GM21447 (cell line): ENCODE measurements around the gene CDKL1.
"Not testable (repeated sequence)": the region's sequence is repeated elsewhere in the genome, so short reads cannot be mapped to it uniquely, and the experiment has no call there.

Experiments used
- ATAC-seq: cut with Tn5 transposase; IDR thresholded peaks from one replicate; pipeline ENCODE4 v1.9.1; 2021; ENCODE audit not compliant: unreplicated experiment

Gene CDKL1

DNA sequence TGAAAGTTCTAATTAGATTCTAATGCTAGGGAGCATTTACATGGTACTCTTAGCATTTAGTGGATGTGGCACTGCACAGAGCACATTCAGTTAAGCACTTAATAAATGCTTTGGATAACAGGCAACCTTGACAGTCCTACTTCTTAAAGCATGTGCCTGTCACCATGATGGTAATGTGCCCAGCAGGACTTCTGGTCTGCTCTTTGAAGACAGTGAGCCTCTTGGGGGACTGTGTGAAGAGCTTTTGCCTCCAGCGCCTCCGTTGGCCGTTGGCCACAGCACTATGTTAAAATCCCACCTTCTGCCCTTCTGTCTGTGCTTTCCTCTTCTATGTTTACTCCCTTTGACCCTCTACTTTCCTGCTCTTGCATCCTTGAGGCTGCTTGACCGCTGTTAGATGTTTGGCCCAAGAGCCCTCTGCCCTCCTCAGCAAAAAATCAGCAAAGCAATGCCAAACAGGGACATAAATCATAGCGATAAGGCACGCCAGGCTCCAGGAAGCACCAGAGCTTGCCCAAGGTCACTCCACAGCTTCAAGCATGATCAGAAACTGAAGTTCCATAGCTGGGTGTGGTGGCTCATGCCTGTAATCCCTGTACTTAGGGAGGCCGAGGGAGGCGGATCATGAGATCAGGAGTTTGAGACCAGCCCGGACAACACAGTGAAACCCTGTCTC lies 8.3 kb downstream of the CDKL1 start:
- ATAC-seq = no peak

DNA sequence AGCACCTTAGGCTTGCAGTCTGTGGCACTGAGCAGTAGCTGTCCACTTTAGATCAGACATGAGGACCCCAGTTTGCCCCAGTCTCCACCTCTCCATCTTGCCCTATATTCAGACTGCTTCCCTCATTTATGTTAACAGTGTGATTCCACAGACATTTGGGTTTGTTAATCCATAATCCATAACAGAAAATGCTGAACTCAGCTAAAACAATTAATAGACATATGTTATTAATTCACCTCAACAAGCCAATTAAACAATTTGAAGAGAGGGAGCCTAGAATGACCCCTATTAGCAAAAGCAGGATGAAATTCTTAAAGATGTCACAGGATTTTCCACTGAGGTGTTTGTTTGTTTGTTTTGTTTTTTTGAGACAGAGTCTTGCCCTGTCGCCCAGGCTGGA lies 9.1 kb downstream of the CDKL1 start:
- ATAC-seq = no peak

DNA sequence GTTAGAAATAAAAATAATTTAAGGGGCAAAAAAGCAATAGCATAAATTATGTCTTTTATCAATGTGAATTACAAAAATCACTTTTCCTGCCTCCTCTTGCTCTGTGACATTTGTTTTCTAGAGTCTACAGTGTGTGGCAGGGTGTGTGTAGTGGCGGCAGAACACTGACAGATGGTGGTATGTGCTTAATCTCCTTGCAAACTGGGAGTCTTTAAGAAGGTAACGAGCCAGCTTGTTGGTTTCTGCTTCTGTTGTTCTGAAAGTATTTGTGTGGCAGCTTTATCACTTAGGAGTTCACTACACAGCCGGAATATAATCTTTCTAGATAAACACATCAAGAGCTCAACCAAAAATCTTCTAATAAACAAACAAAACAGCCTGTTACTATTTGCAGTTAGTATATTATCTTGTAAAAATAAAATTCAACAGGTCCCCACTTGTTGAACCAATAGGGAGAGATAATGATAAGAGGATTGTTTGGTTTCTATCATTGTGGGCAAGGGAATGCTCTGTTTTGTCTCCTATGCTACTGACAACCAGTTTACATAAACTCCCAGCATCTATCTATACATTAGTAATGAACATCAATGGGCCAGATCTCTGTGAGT lies 13.0 kb downstream of the CDKL1 start:
- no peak for ATAC-seq

DNA sequence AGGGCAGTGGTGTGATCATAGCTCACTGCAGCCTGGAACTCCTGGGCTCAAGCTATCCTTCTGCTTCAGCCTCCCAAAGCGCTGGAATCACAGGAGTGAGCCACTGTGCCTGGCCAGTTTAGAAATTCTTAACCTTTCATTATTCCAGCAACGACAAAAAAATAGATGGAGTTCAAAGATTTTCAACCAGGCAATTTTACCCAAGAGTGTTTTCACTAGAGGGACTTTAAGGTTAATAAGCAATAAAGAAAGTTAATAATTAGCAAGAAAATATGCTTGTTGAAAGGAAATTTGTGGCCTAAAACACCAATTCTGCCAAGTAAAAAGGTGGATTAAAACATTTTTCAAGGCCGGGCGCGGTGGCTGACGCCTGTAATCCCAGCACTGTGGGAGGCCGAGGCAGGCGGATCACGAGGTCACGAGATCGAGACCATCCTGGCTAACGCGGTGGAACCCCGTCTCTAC lies 14.8 kb downstream of the CDKL1 start:
- no peak for ATAC-seq

DNA sequence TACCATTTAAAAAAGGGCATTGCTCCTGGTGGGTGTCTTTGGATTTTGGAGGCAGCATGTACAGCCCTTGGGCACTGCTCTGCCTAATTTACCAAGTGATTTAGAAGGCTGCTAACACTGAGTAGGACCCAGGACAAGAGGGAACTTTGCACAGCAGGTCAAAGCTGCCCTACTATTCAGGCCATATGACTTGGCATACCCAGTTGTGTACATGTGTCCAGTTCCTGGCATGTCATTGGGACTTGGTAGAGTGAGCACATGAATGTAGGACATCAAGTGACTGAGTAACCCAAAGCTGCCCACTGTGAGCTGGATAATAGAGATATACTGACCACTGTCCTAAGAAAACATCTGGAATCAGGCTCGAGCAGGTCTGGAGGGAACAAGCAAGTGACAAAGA lies 15.7 kb downstream of the CDKL1 start:
- no peak for ATAC-seq

DNA sequence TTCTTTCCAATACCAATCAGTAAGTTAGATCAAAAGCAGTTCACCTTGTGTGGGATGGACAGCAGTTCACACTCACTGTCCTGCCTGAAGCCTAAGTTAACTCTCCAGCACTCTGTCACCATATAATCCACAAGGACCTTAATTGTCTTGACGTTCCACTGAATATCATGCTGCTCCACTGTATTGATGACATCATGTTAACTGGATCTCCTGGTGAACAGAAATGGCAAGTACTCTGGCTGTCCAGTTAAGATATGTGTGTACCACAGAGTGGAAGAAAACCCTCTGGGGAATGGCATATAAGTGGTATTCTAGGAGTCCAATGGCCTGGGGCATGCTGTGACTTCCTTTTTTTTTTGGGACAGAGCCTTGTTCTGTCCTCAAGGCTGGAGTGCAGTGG lies 16.2 kb downstream of the CDKL1 start:
- no peak for ATAC-seq

DNA sequence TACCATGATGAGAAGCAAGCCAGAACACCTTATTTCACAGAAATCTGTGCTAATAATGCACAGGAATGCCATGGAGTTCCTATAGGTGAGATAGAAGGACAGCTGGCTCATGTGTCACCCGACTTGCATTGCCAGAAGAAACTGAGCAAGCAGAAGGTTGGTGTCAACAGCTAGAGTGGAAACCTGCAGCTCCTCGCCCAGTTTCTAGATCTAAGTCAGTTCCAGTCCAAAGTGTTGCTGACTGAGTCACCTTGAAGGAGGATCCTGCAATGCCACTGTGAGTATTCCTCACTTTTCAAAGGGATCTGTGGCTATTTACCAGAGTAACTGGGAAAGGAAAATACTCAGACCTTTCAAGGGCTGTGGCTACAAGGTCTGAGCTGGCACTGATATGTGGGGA lies 17.1 kb downstream of the CDKL1 start:
- no peak for ATAC-seq

DNA sequence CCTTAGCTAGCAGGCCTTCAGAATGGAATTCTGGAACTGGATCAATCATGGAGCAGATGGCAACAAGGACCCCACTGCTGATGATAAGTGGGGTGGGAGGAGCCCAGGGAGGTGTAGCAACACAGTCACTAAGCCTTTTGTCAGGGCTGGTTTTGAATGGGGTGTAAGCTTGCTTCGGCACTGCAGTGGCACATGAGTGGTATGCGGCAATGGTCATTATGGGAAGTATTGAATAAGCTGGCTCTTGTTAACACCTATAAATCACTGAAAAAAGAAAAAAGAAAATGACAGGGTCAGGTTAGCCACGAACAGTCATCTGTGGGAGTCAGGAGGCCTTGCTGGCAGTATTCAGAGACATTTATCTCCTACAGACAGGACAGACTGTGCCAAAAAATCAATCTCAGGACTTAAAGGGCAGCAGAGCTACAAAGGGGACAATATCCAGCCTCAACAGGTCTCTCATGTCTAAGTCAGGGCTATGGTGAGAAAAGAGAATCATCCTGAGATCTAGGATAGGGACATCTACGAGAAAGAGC lies 19.1 kb downstream of the CDKL1 start:
- ATAC-seq = no peak

DNA sequence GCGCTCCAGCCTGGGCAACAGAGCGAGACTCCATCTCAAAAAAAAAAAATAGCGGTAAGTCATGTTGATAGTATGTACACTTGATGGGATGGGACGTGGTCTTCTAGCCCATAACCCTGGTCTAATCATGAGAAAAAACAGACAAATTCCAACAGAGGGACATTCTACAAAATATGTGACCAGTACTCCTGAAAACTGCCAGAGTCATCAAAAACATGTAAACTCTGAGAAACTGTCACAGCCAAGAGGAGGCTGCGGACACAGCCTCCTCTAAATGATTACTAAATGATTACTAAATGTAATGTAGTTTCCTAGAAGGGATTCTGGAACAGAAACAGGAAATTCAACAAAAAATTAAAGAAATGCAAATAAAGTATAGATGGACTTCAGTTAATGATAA lies 20.9 kb downstream of the CDKL1 start:
- ATAC-seq = no peak

DNA sequence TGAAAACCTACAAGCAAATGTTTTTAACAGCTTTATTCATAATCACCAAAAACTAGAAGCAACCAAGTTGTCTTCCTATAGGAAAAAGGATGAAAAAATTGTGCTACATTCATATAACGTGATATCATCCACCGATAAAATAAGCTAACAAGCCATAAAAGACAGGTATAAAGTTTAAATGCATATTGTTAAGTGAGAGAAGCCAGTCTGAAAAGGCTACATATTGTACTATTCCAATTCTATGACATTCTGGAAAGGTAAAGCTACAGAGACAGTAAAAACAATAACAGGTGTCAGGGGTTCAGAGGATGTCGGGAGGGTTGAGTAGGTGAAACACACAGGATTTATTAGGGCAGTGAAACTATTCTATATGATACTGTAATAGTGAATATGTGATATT lies 22.7 kb downstream of the CDKL1 start:
- ATAC-seq = no peak

DNA sequence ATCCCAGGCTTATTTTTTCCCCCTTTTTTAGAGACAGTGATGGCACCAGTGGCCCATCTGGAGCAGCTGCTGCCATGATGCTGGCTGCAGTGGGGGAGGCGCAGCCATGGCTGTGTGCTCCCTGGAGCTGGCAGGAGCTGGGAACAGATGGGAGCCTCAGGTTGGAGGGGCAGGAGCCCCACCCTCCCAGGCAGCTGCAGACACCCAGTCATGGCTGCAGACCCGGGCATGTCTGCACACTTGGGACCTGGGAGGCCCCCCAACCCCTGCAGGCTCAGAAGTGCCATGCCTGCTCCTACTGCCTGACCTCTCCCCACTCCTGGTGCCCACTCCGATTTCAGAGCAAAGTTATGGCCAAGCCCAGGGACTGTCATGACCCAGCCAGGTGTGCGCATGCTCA lies 25.1 kb downstream of the CDKL1 start:
- ATAC-seq = no peak

DNA sequence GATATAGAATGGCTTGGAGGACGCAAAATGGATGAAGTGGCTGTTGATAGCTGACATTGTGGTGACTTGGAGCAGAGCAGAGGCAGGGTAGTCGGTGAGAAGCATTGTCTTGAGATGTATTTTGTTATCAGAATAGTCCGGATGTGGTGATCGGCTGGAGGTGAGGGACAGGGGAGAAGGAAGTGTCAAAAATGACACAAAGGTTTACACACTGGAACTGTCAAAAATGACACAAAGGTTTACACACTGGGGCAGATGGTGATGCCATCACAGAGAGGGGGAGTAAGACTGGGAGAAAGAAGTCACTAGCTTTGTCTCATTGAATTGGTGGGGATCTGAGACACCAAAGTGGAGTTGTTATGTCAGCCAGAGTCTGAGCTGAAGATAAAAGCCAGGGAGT lies 30.1 kb downstream of the CDKL1 start:
- no peak for ATAC-seq

DNA sequence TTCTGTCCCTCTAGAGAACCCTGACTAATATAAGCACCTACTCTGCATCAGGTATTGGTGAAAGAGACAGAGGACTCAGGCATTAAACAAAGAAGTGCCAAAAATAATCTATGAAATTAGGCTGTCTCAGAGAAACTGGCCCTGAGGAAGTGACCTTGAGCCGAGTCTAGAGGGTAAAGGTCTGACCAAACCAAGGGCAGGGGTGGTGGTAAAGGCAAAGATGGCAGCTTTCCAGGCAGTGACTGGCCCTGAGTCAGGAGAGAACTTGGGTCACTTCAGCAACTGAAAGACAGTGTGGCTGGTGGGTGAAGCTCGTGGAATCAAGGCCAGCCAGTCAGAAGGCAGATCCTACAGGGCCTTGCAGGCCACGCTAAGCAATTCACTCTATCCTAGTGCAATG lies 30.6 kb downstream of the CDKL1 start:
- ATAC-seq = no peak

DNA sequence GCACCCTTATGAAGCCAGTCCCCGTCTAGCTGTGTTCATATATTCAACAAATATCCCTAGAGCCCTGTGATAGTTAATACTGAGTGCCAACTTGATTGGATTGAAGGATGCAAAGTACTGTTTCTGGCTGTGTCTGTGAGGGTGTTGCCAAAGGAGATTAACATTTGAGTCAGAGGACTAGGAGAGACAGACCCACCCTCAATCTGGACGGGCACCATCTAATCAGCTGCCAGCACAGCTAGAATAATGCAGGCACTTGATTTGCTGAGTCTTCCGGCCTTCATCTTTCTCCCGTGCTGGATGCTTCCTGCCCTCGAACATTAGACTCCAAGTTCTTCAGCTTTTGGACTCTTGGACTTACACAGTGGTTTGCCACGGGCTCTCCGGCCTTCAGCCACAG lies 31.1 kb downstream of the CDKL1 start:
- ATAC-seq = not testable (repeated sequence)

DNA sequence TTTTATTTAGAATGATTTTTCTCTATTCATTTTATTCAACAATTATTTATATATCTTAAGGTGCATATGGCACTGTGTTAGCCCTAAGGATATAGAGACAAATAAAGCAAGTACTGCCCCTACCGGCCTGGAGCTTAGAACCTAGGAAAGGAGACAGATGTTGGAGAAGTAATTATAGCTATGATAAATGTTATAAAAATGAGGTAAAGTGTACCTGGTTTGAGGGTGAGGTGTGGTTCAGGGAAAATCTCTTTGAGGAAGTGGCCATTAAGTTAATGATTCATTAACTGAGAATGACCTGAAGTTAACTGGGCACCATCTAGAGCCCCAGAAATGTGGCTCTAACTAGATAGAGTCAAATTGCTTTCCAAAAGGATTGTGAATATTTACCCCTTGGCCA lies 31.9 kb downstream of the CDKL1 start:
- ATAC-seq = no peak

DNA sequence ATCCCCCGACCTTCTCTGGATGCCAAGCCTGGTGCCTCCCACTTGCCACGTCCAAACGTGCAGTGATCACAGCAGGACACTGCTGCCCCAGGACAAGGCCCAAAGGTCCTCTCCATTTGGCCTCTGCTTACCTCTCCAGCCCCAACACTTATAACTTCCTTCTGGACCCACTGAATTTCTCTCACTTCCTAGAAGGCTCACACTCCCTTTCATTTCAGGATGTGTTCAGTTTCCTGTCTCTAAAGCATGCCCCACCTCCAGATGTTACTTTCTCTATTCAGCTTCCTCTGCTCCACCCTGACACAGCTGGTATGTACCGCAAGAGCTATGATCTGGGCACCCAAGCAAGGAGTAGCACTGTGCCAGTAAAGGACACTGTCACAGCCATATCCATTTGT lies 33.0 kb downstream of the CDKL1 start:
- ATAC-seq = peak; percentile 99

DNA sequence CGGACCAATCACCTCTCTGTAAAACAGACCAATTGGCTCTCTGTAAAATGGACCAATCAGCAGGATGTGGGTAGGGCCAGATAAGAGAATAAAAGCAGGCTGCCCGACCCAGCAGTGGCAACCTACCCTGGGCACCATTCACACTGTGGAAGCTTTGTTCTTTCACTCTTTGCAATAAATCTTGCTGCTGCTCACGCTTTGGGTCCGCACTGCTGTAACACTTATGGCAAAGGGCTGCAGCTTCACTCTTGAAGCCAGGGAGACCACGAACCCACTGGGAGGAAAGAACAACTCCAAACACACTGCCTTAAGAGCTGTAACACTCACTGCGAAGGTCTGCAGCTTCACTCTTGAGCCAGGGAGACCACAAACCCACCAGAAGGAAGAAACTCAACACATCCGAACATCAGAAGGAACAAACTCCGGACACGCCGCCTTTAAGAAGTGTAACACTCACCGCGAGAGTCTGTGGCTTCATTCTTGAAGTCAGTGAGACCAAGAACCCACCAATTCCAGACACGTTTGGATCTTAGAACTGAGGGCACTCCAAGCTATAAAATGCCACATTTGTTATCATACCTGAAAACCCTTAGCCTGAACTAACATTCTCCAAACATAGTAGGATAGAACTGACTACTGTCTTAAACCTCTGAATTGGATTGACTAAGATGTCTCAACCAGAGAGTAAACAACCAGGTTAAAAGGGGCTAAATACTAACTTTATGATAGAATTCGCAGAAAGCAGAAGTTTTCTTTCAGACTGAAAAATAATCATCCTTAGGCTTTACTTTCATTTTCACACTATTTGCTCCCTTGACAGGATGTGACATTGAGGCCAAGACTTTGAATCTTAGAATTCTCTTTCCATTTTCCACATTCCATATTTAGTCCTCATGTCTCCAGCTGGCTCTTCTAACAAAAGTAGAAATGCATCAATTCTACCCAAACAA lies 33.6 kb downstream of the CDKL1 start:
- ATAC-seq = peak; percentile 35

DNA sequence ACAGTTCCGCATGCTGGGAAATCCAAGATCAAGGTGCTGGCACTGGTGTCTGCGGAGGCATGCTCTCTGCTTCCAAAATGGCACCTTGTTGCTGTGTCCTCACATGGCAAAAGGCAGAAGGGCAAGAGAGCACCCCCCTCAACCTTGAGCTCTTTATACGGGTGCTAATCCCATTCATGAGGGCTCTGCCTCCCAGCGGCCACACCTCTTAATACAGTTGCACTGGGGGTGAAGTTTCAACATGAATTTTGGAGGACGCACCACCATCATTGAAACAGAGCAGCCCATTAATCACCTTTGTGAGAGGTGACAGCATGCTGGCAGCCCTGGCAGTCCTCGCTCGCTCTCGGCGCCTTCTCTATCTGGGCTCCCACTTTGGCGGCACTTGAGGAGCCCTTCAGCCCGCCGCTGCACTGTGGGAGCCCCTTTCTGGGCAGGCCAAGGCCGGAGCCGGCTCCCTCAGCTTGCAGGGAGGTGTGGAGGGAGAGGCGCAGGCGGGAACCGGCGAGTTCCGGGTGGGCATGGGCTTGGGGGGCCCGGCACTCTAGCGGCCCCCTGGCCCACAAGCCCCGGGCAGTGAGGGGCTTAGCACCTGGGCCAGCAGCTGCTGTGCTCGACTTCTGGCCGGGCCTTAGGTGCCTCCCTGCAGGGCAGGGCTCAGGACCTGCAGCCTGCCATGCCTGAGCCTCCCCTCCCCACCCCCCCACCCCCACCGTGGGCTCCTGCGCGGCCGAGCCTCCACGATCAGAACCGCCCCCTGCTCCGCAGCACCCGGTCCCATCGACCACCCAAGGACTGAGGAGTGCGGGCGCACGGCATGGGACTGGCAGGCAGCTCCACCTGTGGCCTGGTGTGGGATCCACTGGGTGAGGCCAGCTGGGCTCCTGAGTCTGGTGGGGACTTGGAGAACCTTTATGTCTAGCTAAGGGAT lies 34.9 kb downstream of the CDKL1 start:
- not testable (repeated sequence) for ATAC-seq

DNA sequence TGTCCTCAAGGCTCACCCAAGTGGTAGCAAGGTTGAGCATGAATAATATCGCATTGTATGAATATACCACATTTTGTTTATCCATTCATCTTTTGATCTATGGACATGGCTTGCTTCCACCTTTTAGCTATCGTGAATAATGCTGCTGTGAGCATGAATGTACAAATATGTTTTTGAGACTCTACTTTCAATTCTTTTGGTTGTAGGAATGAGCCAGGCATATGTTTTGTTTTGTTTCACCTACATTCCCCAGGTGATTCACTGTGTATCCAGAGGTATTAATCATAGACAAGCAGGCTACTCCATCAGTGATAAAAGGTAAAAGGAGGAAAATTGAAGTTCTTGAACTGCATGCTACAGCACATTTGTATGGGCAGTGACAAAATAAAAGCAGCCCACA lies 35.8 kb downstream of the CDKL1 start:
- no peak for ATAC-seq

DNA sequence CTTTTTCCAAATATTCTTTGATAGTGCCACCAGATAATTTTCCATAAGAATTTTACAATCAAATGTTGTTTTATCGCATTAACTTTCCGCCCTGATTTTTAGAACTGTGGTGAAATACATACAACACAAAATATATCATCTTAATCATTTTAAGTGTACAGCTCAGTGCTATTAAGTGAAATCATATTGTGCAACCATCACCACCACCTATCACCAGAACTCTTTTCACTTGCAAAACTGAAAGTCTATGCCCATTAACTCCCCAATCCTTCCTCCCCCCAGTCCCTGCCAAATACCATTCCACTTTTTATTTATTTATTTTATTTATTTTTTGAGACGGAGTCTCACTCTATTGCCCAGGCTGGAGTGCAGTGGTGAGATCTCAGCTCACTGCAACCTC lies 36.6 kb downstream of the CDKL1 start:
- ATAC-seq = no peak

DNA sequence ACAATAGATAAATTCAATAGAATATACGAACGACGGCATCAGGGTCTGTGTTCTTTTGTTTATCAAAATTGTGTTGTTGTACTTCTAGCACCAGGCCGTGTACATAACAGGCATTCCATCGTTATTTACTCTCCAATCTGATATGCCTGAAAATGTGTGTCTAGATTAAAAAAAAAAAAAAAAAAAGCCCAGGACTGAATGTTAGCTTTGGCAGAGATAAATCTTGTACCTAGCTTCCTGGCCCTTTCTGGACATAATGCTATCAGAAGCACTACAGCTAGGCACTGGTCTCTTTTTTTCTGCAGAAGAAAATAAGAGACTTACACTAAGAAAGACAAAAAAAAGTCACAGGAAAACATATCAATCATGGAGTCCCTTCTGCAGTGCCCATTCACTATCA lies 37.0 kb downstream of the CDKL1 start:
- no peak for ATAC-seq
